Neuronal stem cell (in vitro differentiated cells): ENCODE data around the gene RABGAP1.

Experiments used
- DNase-seq: peaks from one replicate; pipeline ENCODE4 v3.0.0-alpha.2; 2013; ENCODE audit warnings: low spot score
- H2AFZ ChIP-seq: one replicate; pipeline ENCODE4 v1.6.1; 2013; ENCODE audit warnings: mild to moderate bottlenecking, low read length, inconsistent platforms
- H2AK5ac ChIP-seq: 2 replicates; pipeline ENCODE4 v1.6.1; 2013; ENCODE audit warnings: low read depth, mild to moderate bottlenecking, inconsistent platforms, low read length, moderate library complexity, mixed read lengths
- H2BK120ac ChIP-seq: 2 replicates; pipeline ENCODE4 v1.6.1; 2013; ENCODE audit warnings: low read depth, mild to moderate bottlenecking, inconsistent platforms, low read length, moderate library complexity, mixed read lengths
- H2BK12ac ChIP-seq: one replicate; pipeline ENCODE4 v1.6.1; 2013; ENCODE audit warnings: low read length, inconsistent platforms
- H2BK15ac ChIP-seq: 2 replicates; pipeline ENCODE4 v1.6.1; 2013; ENCODE audit warnings: mild to moderate bottlenecking, low read length, inconsistent platforms, mixed read lengths
- H2BK5ac ChIP-seq: one replicate; pipeline ENCODE4 v1.6.1; 2013; ENCODE audit warnings: inconsistent platforms, mild to moderate bottlenecking, low read length, moderate library complexity
- H3K14ac ChIP-seq: one replicate; pipeline ENCODE4 v1.6.1; 2013; ENCODE audit warnings: low read length, inconsistent platforms
- H3K18ac ChIP-seq: 2 replicates; pipeline ENCODE4 v1.6.1; 2013; ENCODE audit warnings: low read length, inconsistent platforms
- H3K23ac ChIP-seq: 2 replicates; pipeline ENCODE4 v1.6.1; 2013; ENCODE audit warnings: low read depth, mild to moderate bottlenecking, mixed read lengths, low read length, inconsistent platforms; ENCODE audit not compliant: poor library complexity
- H3K27ac ChIP-seq: replicated peaks from 3 replicates; pipeline ENCODE4 v1.5.1; 2013; ENCODE audit warnings: low read length, inconsistent platforms
- H3K27me3 ChIP-seq, 3 experiments: 2 replicates each; pipeline ENCODE4 v1.6.1; 2013; ENCODE audit warnings: low read length in 3 of 3, mild to moderate bottlenecking in 2 of 3, inconsistent platforms in 1 of 3, low read depth in 1 of 3, mixed read lengths in 1 of 3, moderate library complexity in 1 of 3; ENCODE audit not compliant: control insufficient read depth in 3 of 3, insufficient read depth in 3 of 3
- H3K36me3 ChIP-seq, 2 donors: replicated peaks in 1 of 2; 2 replicates each; pipeline ENCODE4 v1.6.1; 2013; ENCODE audit warnings: low read length in 2 of 2; ENCODE audit not compliant: control insufficient read depth in 2 of 2, insufficient read depth in 2 of 2
- H3K4ac ChIP-seq: 2 replicates; pipeline ENCODE4 v1.6.1; 2013; ENCODE audit warnings: inconsistent platforms, mild to moderate bottlenecking, low read length, moderate library complexity
- H3K4me1 ChIP-seq, 2 donors: 1 replicate in 1 of 2; 2 replicates in 1 of 2; pipeline ENCODE4 v1.6.1; 2013; ENCODE audit warnings: low read length in 2 of 2, low read depth in 1 of 2; ENCODE audit not compliant: control insufficient read depth in 2 of 2, insufficient read depth in 1 of 2
- H3K4me2 ChIP-seq: one replicate; pipeline ENCODE4 v1.6.1; 2013; ENCODE audit warnings: mild to moderate bottlenecking, low read length, inconsistent platforms; ENCODE audit not compliant: insufficient read depth, poor library complexity, severe bottlenecking
- H3K4me3 ChIP-seq, 2 donors: 2 replicates each; pipeline ENCODE4 v1.5.1; 2013; ENCODE audit warnings: low read length in 2 of 2, mild to moderate bottlenecking in 2 of 2, inconsistent platforms in 1 of 2, moderate library complexity in 1 of 2
- H3K79me1 ChIP-seq: one replicate; pipeline ENCODE4 v1.6.1; 2013; ENCODE audit warnings: low read depth, mild to moderate bottlenecking, inconsistent platforms, low read length, moderate library complexity
- H3K9ac ChIP-seq: one replicate; pipeline ENCODE4 v1.6.1; 2013; ENCODE audit warnings: mild to moderate bottlenecking, low read depth, low read length, inconsistent platforms; ENCODE audit not compliant: poor library complexity
- H3K9me3 ChIP-seq, 2 donors: replicated peaks in 1 of 2; 2 replicates each; pipeline versions ENCODE3 to v1.6.1; 2013; ENCODE audit warnings: low read length in 2 of 2, mild to moderate bottlenecking in 2 of 2, inconsistent platforms in 1 of 2, low read depth in 1 of 2, mixed read lengths in 1 of 2, moderate library complexity in 1 of 2; ENCODE audit not compliant: control insufficient read depth in 2 of 2, insufficient read depth in 1 of 2
- H4K8ac ChIP-seq: one replicate; pipeline ENCODE4 v1.6.1; 2013; ENCODE audit warnings: low read depth, mild to moderate bottlenecking, inconsistent platforms, low read length, moderate library complexity
- H4K91ac ChIP-seq: one replicate; pipeline ENCODE4 v1.6.1; 2013; ENCODE audit warnings: low read length, low read depth, mild to moderate bottlenecking, inconsistent platforms; ENCODE audit not compliant: poor library complexity
- WGBS, 2 donors: extraction: QIAGEN DNeasy Blood & Tissue Kit; methylation state at CpG; one replicate each; pipeline ENCODE4 v1.1.7; 2013; ENCODE audit warnings: missing lambda C conversion rate in 2 of 2, mixed read lengths in 1 of 2; ENCODE audit not compliant: insufficient read length in 2 of 2, insufficient replicate concordance in 1 of 2; ENCODE audit errors: extremely low coverage in 2 of 2; 5-methylcytosine and 5-hydroxymethylcytosine counted together

The RABGAP1 gene

DNA sequence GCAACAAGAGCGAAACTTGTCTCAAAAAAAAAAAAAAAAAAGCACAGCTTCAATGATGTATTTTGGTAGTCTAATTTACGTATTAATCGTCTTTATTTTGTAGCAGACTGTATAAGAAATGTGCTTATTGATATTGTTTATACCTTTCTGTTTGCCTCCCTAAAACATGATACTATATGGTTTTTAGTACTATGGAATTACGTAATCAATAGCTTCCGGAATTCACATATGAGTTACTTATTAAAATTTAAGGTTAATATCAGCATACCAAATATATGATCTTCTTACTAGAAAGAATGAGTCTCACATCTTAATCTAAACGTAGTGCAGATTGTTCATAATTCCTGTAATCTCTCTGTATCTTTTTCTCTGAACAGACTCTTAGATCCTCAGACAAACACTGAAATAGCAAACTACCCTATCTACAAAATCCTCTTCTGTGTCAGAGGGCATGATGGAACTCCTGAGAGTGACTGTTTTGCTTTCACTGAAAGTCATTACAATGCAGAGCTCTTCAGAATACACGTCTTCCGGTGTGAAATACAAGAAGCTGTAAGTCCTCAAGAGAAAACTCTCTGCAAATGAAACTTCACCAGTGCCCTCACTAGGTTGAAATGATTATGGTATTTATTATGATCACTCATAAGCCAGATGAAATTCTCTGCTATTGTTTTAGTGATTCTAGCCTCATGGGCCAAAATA, 48.3 kb downstream of the RABGAP1 start:
- peaks cover 2% of the 10 kb centered on the region for H3K79me1 ChIP-seq
- peaks cover 0 to 2% (median 0%) of the 10 kb centered on the region in 3 experiments for H3K27me3 ChIP-seq
- H2BK12ac ChIP-seq = no peak overlapping the region
- no peak overlapping the region for H4K8ac ChIP-seq
- no peak overlapping the region for H3K4me2 ChIP-seq
- no peak overlapping the region for H2BK15ac ChIP-seq
- no peak overlapping the region for H2AK5ac ChIP-seq
- no peak overlapping the region for H3K4me3 ChIP-seq
- no peak for DNase-seq
- H3K4me1 ChIP-seq = no peaks in the 10 kb centered on the region
- H2BK5ac ChIP-seq = no peak overlapping the region
- H3K9me3 ChIP-seq = peaks cover 0 to 2% of the 10 kb centered on the region in 2 donors
- no peak overlapping the region for H3K4ac ChIP-seq
- no peak overlapping the region for H2AFZ ChIP-seq
- no peak overlapping the region for H3K27ac ChIP-seq
- H4K91ac ChIP-seq = no peak overlapping the region
- no CpG with 5 or more reads among the region's 8 CpGs for WGBS, 2 donors
- H3K9ac ChIP-seq = no peak overlapping the region
- H2BK120ac ChIP-seq = no peak overlapping the region
- H3K23ac ChIP-seq = no peak overlapping the region
- peaks cover 18 to 92% of the 10 kb centered on the region in 2 donors for H3K36me3 ChIP-seq
- H3K14ac ChIP-seq = no peak overlapping the region
- H3K18ac ChIP-seq = no peak overlapping the region

DNA sequence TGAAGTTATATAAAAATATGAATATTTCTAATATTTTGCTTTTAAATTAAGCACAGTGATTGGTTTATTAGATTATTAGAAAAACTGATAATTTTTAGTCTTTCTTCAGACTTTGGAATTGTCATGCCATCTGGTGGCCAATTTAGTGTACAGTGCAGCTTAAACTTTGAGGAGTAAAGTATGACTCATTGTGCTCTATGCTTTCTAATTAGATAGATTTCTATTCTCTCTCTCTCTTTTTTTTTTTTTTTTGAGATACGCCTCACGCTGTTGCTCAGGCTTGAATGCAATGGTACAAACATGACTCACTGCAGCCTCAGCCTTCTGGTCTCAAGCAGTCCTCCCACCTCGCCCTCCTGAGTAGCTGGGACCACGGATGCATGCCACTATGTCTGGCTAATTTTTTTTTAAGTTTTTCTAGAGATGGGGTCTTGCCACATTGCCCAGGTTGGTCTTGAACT, 50.6 kb downstream of the RABGAP1 start:
- H3K4me2 ChIP-seq = no peak overlapping the region
- no peak overlapping the region for H2BK15ac ChIP-seq
- H2BK120ac ChIP-seq = no peak overlapping the region
- H3K4ac ChIP-seq = no peak overlapping the region
- no peak overlapping the region for H4K8ac ChIP-seq
- H3K27ac ChIP-seq = no peak overlapping the region
- H2BK12ac ChIP-seq = no peak overlapping the region
- H2AK5ac ChIP-seq = no peak overlapping the region
- no peak overlapping the region for H2BK5ac ChIP-seq
- H3K9ac ChIP-seq = no peak overlapping the region
- no peak overlapping the region for H2AFZ ChIP-seq
- no peak for DNase-seq
- no peaks in the 10 kb centered on the region for H3K27me3 ChIP-seq
- H3K18ac ChIP-seq = no peak overlapping the region
- peaks cover 10 to 92% of the 10 kb centered on the region in 2 donors for H3K36me3 ChIP-seq
- peaks cover 2% of the 10 kb centered on the region for H3K79me1 ChIP-seq
- no peak overlapping the region for H3K23ac ChIP-seq
- no peaks in the 10 kb centered on the region for H3K4me1 ChIP-seq
- no peak overlapping the region for H3K14ac ChIP-seq
- no peak overlapping the region for H4K91ac ChIP-seq
- WGBS, 2 donors = no CpG with 5 or more reads among the region's 4 CpGs
- no peak overlapping the region for H3K4me3 ChIP-seq
- H3K9me3 ChIP-seq = no peaks in the 10 kb centered on the region

DNA sequence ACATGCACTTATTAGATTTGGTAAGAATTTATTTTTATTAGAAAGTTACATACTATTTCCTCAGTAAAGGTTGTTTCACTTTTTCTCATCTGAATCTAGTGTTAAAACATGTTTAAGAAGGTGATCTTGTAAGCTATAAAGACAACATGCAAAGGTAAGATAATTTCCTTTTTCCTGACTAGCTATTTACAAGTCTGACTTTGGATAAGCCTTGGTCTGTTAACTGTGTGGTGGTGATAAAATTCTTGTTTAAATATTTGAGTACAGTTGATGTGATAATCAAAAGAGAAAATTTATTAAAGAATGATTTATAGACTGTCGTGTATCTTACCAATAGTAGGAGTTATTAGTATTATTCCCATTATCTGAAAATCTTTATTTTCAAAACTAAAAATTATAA, 55.8 kb downstream of the RABGAP1 start:
- Histone ChIP-seq H3K23ac (no peak overlapping the region), H3K4me3 (no peak overlapping the region), H4K91ac (no peak overlapping the region), H2AK5ac (no peak overlapping the region), H3K4me1 (no peaks in the 10 kb centered on the region), H3K4me2 (no peak overlapping the region), H2BK15ac (no peak overlapping the region), H2BK12ac (no peak overlapping the region), H3K27me3 (no peaks in the 10 kb centered on the region), H2BK120ac (no peak overlapping the region), H3K4ac (no peak overlapping the region), H3K14ac (no peak overlapping the region), H4K8ac (no peak overlapping the region), H3K9me3 (no peaks in the 10 kb centered on the region), H2AFZ (no peak overlapping the region), H3K36me3 (peaks cover 5 to 95% of the 10 kb centered on the region in 2 donors), H2BK5ac (no peak overlapping the region), H3K18ac (no peak overlapping the region), H3K79me1 (peaks cover 2% of the 10 kb centered on the region), H3K27ac (no peak overlapping the region), H3K9ac (no peak overlapping the region)
- no peak for DNase-seq
- WGBS, 2 donors = no CpG with 5 or more reads among the region's 1 CpG

- peaks cover 3 to 92% of the 10 kb centered on the region in 2 donors for H3K36me3 ChIP-seq
- H3K4me1 ChIP-seq = no peaks in the 10 kb centered on the region
Measured at GRCh38 chr9:122998448-122998847, 57.6 kb downstream of the RABGAP1 start.

More at GRCh38 chr9:122998448-122998847, 57.6 kb downstream of the RABGAP1 start:
- Histone ChIP-seq H3K14ac (no peak overlapping the region), H2BK12ac (no peak overlapping the region), H2BK15ac (no peak overlapping the region), H3K4me2 (no peak overlapping the region), H3K79me1 (peaks cover 2% of the 10 kb centered on the region), H3K9me3 (no peaks in the 10 kb centered on the region), H3K18ac (no peak overlapping the region), H3K9ac (no peak overlapping the region), H3K23ac (no peak overlapping the region), H2BK5ac (no peak overlapping the region), H4K8ac (no peak overlapping the region), H3K4ac (no peak overlapping the region), H3K27me3 (no peaks in the 10 kb centered on the region), H4K91ac (no peak overlapping the region), H2BK120ac (no peak overlapping the region), H2AK5ac (no peak overlapping the region), H2AFZ (no peak overlapping the region), H3K27ac (no peak overlapping the region), H3K4me3 (no peak overlapping the region)
- no CpG with 5 or more reads among the region's 5 CpGs for WGBS, 2 donors
- DNase-seq = no peak
